Mesendoderm (in vitro differentiated cells): Measurements from ENCODE around the gene VTI1A.
A peak's percentile ranks its signal among the peaks of the same experiment; 100 is the strongest.

Experiments used
- DNase-seq: peaks from one replicate; pipeline ENCODE4 v3.0.0; 2013
- H2AK5ac ChIP-seq: 2 replicates; pipeline ENCODE4 v1.6.1; 2013; ENCODE audit warnings: low read length, inconsistent platforms
- H2BK120ac ChIP-seq: 2 replicates; pipeline ENCODE4 v1.6.1; 2013; ENCODE audit warnings: low read depth, mild to moderate bottlenecking, low read length, moderate library complexity, mixed read lengths
- H2BK15ac ChIP-seq: replicated peaks from 2 replicates; pipeline ENCODE4 v1.6.1; 2013; ENCODE audit warnings: low read depth, mild to moderate bottlenecking, moderate library complexity
- H2BK5ac ChIP-seq: 2 replicates; pipeline ENCODE4 v1.6.1; 2013; ENCODE audit warnings: low read length, inconsistent platforms
- H3K18ac ChIP-seq: 2 replicates; pipeline ENCODE4 v1.6.1; 2013; ENCODE audit warnings: mild to moderate bottlenecking, low read length, mixed read lengths
- H3K23ac ChIP-seq: one replicate; pipeline ENCODE4 v1.6.1; 2013; ENCODE audit warnings: low read length
- H3K27ac ChIP-seq: 2 replicates; pipeline ENCODE4 v1.5.1; 2013; ENCODE audit warnings: low read depth, mild to moderate bottlenecking, inconsistent platforms, low read length, moderate library complexity
- H3K27me3 ChIP-seq: 2 replicates; pipeline ENCODE4 v1.6.1; 2013; ENCODE audit warnings: low read length, control low read depth, mild to moderate bottlenecking, inconsistent platforms; ENCODE audit not compliant: insufficient read depth, poor library complexity
- H3K36me3 ChIP-seq: 2 replicates; pipeline ENCODE4 v1.6.1; 2013; ENCODE audit warnings: low read length, inconsistent platforms; ENCODE audit not compliant: control insufficient read depth, insufficient read depth
- H3K4ac ChIP-seq: one replicate; pipeline ENCODE4 v1.6.1; 2013; ENCODE audit warnings: low read depth, mild to moderate bottlenecking, low read length, moderate library complexity
- H3K4me1 ChIP-seq: 2 replicates; pipeline ENCODE4 v1.6.1; 2013; ENCODE audit warnings: low read depth, low read length, inconsistent platforms; ENCODE audit not compliant: control insufficient read depth
- H3K4me2 ChIP-seq: 2 replicates; pipeline ENCODE4 v1.6.1; 2013; ENCODE audit warnings: low read length
- H3K4me3 ChIP-seq: 2 replicates; pipeline ENCODE4 v1.5.1; 2013; ENCODE audit warnings: mild to moderate bottlenecking, low read length
- H3K56ac ChIP-seq: one replicate; pipeline ENCODE4 v1.6.1; 2013; ENCODE audit warnings: low read length
- H3K79me1 ChIP-seq: 2 replicates; pipeline ENCODE4 v1.6.1; 2013; ENCODE audit warnings: low read length, inconsistent platforms
- H3K79me2 ChIP-seq: 2 replicates; pipeline ENCODE4 v1.6.1; 2013; ENCODE audit warnings: mild to moderate bottlenecking, low read length; ENCODE audit not compliant: control insufficient read depth, insufficient read depth
- H3K9ac ChIP-seq: 2 replicates; pipeline ENCODE4 v1.6.1; 2013; ENCODE audit warnings: low read length, inconsistent platforms
- H4K5ac ChIP-seq: one replicate; pipeline ENCODE4 v1.6.1; 2013; ENCODE audit warnings: low read length
- H4K8ac ChIP-seq: one replicate; pipeline ENCODE4 v1.6.1; 2013; ENCODE audit warnings: low read depth, mild to moderate bottlenecking, control low read depth, low read length, moderate library complexity
- WGBS: extraction: QIAGEN DNeasy Blood & Tissue Kit; methylation state at CpG from one replicate; pipeline ENCODE4 v1.1.7; 2013; ENCODE audit warnings: low lambda C conversion rate, missing lambda C conversion rate; ENCODE audit not compliant: insufficient coverage; ENCODE audit errors: extremely low coverage; 5-methylcytosine and 5-hydroxymethylcytosine counted together

Gene VTI1A

DNA sequence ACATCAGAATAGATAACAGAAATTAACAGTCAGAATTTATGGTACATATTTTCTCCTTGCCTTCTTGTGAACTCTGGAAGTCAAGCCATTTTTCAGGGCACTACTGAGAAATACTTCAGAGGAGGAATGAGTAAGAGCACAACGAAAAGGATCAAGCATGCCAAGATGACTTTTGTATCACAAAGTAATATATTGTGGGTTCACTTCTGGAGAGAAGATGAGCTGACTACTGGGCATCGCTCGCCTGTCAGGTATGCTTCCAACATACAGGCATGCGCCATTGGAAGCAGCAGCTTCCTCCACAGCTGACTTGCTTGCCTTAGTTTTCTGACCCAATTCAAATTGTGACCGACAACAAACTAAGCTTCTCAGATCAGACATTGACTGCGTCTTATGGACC lies 137.3 kb downstream of the VTI1A start:
- DNase-seq: no peak
- no peak overlapping the region for H3K27ac ChIP-seq
- H2BK15ac ChIP-seq: no peak overlapping the region
- H3K18ac ChIP-seq: no peak overlapping the region
- no peaks in the 10 kb centered on the region for H3K79me2 ChIP-seq
- H3K23ac ChIP-seq: no peak overlapping the region
- H4K8ac ChIP-seq: no peak overlapping the region
- H3K56ac ChIP-seq: no peak overlapping the region
- H3K4me2 ChIP-seq: no peak overlapping the region
- H3K4ac ChIP-seq: no peak overlapping the region
- H3K4me3 ChIP-seq: no peak overlapping the region
- H2BK5ac ChIP-seq: no peak overlapping the region
- H2AK5ac ChIP-seq: no peak overlapping the region
- H3K79me1 ChIP-seq: no peaks in the 10 kb centered on the region
- H3K27me3 ChIP-seq: no peaks in the 10 kb centered on the region
- WGBS: no CpG with 5 or more reads among the region's 6 CpGs
- H3K36me3 ChIP-seq: no peaks in the 10 kb centered on the region
- H3K4me1 ChIP-seq: no peaks in the 10 kb centered on the region
- H4K5ac ChIP-seq: no peak overlapping the region
- no peak overlapping the region for H3K9ac ChIP-seq
- H2BK120ac ChIP-seq: no peak overlapping the region

DNA sequence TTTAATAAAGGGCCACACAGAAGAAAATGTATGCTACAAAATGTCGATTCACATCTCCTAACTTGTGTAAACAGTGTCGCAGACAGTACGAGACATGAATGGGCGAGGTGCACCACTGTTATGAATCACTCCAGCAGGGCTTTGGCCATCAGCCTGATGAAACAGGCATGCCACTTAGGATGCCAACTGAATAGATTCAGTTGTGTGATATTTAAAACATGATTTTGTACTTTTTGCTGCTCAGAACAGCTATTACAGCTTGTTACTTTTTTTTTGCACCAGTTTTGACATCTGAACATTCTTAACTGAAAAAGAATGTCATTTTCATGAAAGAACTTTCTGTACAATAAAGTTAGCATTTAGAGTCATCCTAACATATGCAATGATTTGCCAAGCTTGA lies 138.1 kb downstream of the VTI1A start:
- no peaks in the 10 kb centered on the region for H3K4me1 ChIP-seq
- no peak overlapping the region for H3K4ac ChIP-seq
- H3K27me3 ChIP-seq: no peaks in the 10 kb centered on the region

DNA sequence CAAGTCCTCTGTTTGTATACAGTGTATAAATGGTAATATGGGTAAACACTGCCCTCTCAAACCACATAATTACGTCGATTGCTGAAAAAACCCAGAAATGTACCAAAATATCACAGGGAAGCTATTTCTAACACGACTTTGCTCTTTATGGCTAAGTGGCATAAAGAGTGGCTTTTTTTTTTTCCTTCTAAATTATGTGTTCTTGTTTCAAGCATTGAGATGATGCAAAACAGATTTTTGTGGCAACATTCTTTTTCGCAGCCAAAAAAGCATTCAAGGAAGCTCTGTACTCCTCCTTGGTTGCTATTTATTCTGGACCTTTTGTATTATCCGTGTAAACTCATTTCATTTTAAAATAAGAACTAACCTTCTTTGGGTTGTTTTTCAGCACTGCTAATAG lies 138.9 kb downstream of the VTI1A start:
- no peak for DNase-seq
- no peak overlapping the region for H4K8ac ChIP-seq
- H3K27ac ChIP-seq: no peak overlapping the region
- H4K5ac ChIP-seq: no peak overlapping the region
- no peaks in the 10 kb centered on the region for H3K79me2 ChIP-seq
- no peak overlapping the region for H3K4ac ChIP-seq
- no peak overlapping the region for H2BK120ac ChIP-seq
- no peaks in the 10 kb centered on the region for H3K4me1 ChIP-seq
- H3K4me3 ChIP-seq: no peak overlapping the region
- no peak overlapping the region for H3K4me2 ChIP-seq
- no peaks in the 10 kb centered on the region for H3K27me3 ChIP-seq
- no peak overlapping the region for H3K18ac ChIP-seq
- H2AK5ac ChIP-seq: no peak overlapping the region
- no peaks in the 10 kb centered on the region for H3K36me3 ChIP-seq
- H3K9ac ChIP-seq: no peak overlapping the region
- H3K23ac ChIP-seq: no peak overlapping the region
- H2BK5ac ChIP-seq: no peak overlapping the region
- no CpG with 5 or more reads among the region's 5 CpGs for WGBS
- no peaks in the 10 kb centered on the region for H3K79me1 ChIP-seq
- H2BK15ac ChIP-seq: no peak overlapping the region
- H3K56ac ChIP-seq: no peak overlapping the region

More for the DNA sequence above, 138.1 kb downstream of the VTI1A start:
- no peak overlapping the region for H4K8ac ChIP-seq
- H3K9ac ChIP-seq: no peak overlapping the region
- no peak overlapping the region for H3K23ac ChIP-seq
- H2AK5ac ChIP-seq: no peak overlapping the region
- no peak overlapping the region for H2BK120ac ChIP-seq
- H3K18ac ChIP-seq: no peak overlapping the region
- DNase-seq: no peak
- no peak overlapping the region for H3K56ac ChIP-seq
- H3K27ac ChIP-seq: no peak overlapping the region
- no CpG with 5 or more reads among the region's 4 CpGs for WGBS
- H3K79me2 ChIP-seq: no peaks in the 10 kb centered on the region
- H3K4me2 ChIP-seq: no peak overlapping the region
- H4K5ac ChIP-seq: no peak overlapping the region
- H2BK5ac ChIP-seq: no peak overlapping the region
- H2BK15ac ChIP-seq: no peak overlapping the region
- no peaks in the 10 kb centered on the region for H3K79me1 ChIP-seq
- no peaks in the 10 kb centered on the region for H3K36me3 ChIP-seq
- H3K4me3 ChIP-seq: no peak overlapping the region

DNA sequence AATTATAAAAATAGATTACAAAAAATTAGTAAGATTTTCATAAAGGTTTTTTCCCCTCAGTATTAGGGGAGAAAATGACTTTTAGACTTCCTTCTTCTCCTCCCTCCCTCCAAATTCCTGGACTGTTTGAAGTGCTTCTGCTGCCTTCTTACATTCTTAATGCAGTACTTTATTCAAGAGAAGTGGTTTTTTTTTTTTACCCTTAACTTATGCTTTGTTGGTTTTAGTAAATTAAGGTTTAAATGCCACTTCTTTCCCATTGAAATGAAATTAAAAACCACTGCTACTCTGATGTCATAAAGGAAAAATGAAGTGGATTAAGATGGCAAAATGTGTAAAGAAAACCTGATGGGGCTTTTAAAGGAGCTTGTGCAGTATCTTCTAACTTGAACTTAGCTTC lies 140.7 kb downstream of the VTI1A start:
- Histone ChIP-seq H3K4me2 (no peak overlapping the region), H3K36me3 (no peaks in the 10 kb centered on the region), H2BK15ac (no peak overlapping the region), H3K56ac (no peak overlapping the region), H4K5ac (no peak overlapping the region), H3K18ac (no peak overlapping the region), H4K8ac (no peak overlapping the region), H3K4me1 (no peaks in the 10 kb centered on the region), H3K9ac (no peak overlapping the region), H3K23ac (no peak overlapping the region), H2BK120ac (no peak overlapping the region), H3K27me3 (no peaks in the 10 kb centered on the region), H2AK5ac (no peak overlapping the region), H2BK5ac (no peak overlapping the region), H3K27ac (no peak overlapping the region), H3K79me1 (no peaks in the 10 kb centered on the region), H3K4me3 (no peak overlapping the region), H3K79me2 (no peaks in the 10 kb centered on the region), H3K4ac (no peak overlapping the region)
- DNase-seq: peak; percentile 36

DNA sequence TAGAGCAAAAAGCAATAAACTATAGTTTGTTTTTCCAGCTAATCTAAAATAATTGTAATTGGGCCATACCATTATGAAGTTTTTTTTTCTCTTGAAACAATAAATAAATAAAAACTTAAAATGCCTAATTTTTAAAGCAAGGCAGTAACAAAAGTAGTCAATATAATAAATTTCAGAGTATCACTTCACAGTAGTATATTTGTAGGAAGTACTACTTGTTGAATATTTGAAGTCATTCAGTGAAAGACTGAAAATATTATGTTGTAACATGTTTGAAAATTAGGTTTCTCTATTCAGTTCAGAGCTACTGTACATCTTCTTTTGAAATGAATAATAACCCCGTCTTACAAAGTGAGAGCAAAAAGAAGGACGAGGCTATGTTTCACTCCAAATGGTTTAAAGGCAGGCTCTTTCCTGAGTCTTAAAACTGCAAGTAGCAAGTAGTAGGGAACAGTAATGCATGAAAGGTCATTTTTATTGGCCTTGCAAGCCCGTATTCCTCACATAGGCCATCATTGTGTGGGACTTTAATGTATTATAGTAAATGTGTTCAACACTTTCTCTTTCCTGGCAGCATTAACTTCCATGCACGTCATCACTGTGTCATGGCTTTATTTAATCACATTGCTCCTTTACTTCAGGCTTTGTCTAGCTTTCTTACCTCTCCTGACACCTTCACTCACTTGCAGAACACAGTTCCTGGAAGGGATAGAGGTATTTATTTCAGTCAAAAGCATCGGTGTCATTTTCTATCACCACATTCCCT lies 141.4 kb downstream of the VTI1A start:
- no peak overlapping the region for H3K27ac ChIP-seq
- no peak overlapping the region for H3K9ac ChIP-seq
- no peak overlapping the region for H3K18ac ChIP-seq
- no CpG with 5 or more reads among the region's 5 CpGs for WGBS
- DNase-seq: peak; percentile 16
- no peak overlapping the region for H3K4ac ChIP-seq
- no peak overlapping the region for H4K8ac ChIP-seq
- no peaks in the 10 kb centered on the region for H3K36me3 ChIP-seq
- no peak overlapping the region for H4K5ac ChIP-seq
- H3K4me2 ChIP-seq: no peak overlapping the region
- H3K23ac ChIP-seq: no peak overlapping the region
- no peaks in the 10 kb centered on the region for H3K79me1 ChIP-seq
- no peak overlapping the region for H2BK5ac ChIP-seq
- H2BK120ac ChIP-seq: no peak overlapping the region
- H3K27me3 ChIP-seq: no peaks in the 10 kb centered on the region
- no peaks in the 10 kb centered on the region for H3K79me2 ChIP-seq
- no peak overlapping the region for H2AK5ac ChIP-seq
- H3K4me3 ChIP-seq: no peak overlapping the region
- no peak overlapping the region for H3K56ac ChIP-seq
- no peak overlapping the region for H2BK15ac ChIP-seq
- no peaks in the 10 kb centered on the region for H3K4me1 ChIP-seq

DNA sequence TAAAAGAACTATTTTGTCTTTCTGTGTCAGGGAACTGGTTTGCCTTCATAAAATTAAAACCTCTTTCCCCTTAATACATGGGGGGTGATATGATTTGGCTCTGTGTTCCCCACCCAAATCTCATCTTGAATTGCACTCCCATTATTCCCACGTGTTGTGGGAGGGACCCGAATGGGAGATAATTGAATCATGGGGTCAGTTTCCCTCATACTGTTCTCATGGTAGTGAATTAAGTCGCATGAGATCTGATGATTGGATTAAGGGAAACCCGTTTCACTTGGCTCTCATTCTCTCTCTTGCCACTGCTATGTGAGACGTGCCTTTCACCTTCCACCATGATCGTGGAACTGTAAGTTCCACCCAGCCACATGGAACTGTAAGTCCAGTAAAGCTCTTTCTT lies 142.1 kb downstream of the VTI1A start:
- no peak overlapping the region for H3K27ac ChIP-seq
- no peaks in the 10 kb centered on the region for H3K79me1 ChIP-seq
- H2AK5ac ChIP-seq: no peak overlapping the region
- no peaks in the 10 kb centered on the region for H3K79me2 ChIP-seq
- H3K4me2 ChIP-seq: no peak overlapping the region
- H3K4ac ChIP-seq: no peak overlapping the region
- H3K4me1 ChIP-seq: no peaks in the 10 kb centered on the region
- no peak overlapping the region for H3K9ac ChIP-seq
- no peak overlapping the region for H2BK15ac ChIP-seq
- H4K5ac ChIP-seq: no peak overlapping the region
- no peak overlapping the region for H3K56ac ChIP-seq
- DNase-seq: no peak
- H4K8ac ChIP-seq: no peak overlapping the region
- whole genome bisulfite sequencing: no CpG with 5 or more reads among the region's 6 CpGs
- H3K36me3 ChIP-seq: no peaks in the 10 kb centered on the region
- no peak overlapping the region for H3K23ac ChIP-seq
- H2BK5ac ChIP-seq: no peak overlapping the region
- H3K27me3 ChIP-seq: no peaks in the 10 kb centered on the region
- no peak overlapping the region for H3K18ac ChIP-seq
- no peak overlapping the region for H2BK120ac ChIP-seq
- no peak overlapping the region for H3K4me3 ChIP-seq
